Activated naive CD8-positive, alpha-beta T cell (primary cell): ENCODE results near the gene IGSF22.
"Not testable (repeated sequence)": the region's sequence is repeated elsewhere in the genome, so short reads cannot be mapped to it uniquely, and the experiment has no call there.

Experiments used
- H3K27ac Mint-ChIP-seq: one replicate; pipeline ENCODE4 v1.8.0; 2021; ENCODE audit warnings: mixed read lengths
- H3K27me3 Mint-ChIP-seq: one replicate; pipeline ENCODE4 v1.8.0; 2021; ENCODE audit warnings: mixed read lengths
- H3K36me3 Mint-ChIP-seq: one replicate; pipeline ENCODE4 v1.8.0; 2021; ENCODE audit warnings: mixed read lengths
- H3K4me1 Mint-ChIP-seq: one replicate; pipeline ENCODE4 v1.8.0; 2021; ENCODE audit warnings: low read depth, mixed read lengths
- H3K4me3 Mint-ChIP-seq: one replicate; pipeline ENCODE4 v1.8.0; 2021; ENCODE audit warnings: mild to moderate bottlenecking, mixed read lengths
- H3K9me3 Mint-ChIP-seq: one replicate; pipeline ENCODE4 v1.8.0; 2021; ENCODE audit warnings: low read depth, mixed read lengths

The IGSF22 gene

GRCh38 chr11:18697576-18697975, 28.4 kb downstream of the IGSF22 start:
- H3K4me1 Mint-ChIP-seq: peaks cover 13% of the 10 kb centered on the region
- H3K36me3 Mint-ChIP-seq: no peaks in the 10 kb centered on the region
- H3K4me3 Mint-ChIP-seq: no peak overlapping the region
- H3K27ac Mint-ChIP-seq: no peak overlapping the region
- H3K27me3 Mint-ChIP-seq: no peaks in the 10 kb centered on the region
- H3K9me3 Mint-ChIP-seq: no peaks in the 10 kb centered on the region

- H3K4me3 Mint-ChIP-seq: peak overlapping the region; percentile 38
- H3K36me3 Mint-ChIP-seq: no peaks in the 10 kb centered on the region
- no peaks in the 10 kb centered on the region for H3K9me3 Mint-ChIP-seq
- no peaks in the 10 kb centered on the region for H3K27me3 Mint-ChIP-seq
- peaks cover 13% of the 10 kb centered on the region for H3K4me1 Mint-ChIP-seq
- no peak overlapping the region for H3K27ac Mint-ChIP-seq
Observed at GRCh38 chr11:18696638-18697225, 29.3 kb downstream of the IGSF22 start.

- Mint-ChIP-seq H3K36me3 (no peaks in the 10 kb centered on the region), H3K27ac (no peak overlapping the region), H3K4me1 (peaks cover 3% of the 10 kb centered on the region), H3K4me3 (no peak overlapping the region), H3K27me3 (no peaks in the 10 kb centered on the region), H3K9me3 (no peaks in the 10 kb centered on the region)
Observed at GRCh38 chr11:18692941-18693760, 32.8 kb downstream of the IGSF22 start.

- not testable (repeated sequence) for H3K4me1 Mint-ChIP-seq, H3K27ac Mint-ChIP-seq, H3K36me3 Mint-ChIP-seq, H3K4me3 Mint-ChIP-seq, H3K9me3 Mint-ChIP-seq, H3K27me3 Mint-ChIP-seq
Observed at GRCh38 chr11:18691467-18692140, 34.4 kb downstream of the IGSF22 start.

GRCh38 chr11:18684267-18684666, 41.7 kb downstream of the IGSF22 start:
- no peaks in the 10 kb centered on the region for H3K36me3 Mint-ChIP-seq
- H3K4me3 Mint-ChIP-seq: no peak overlapping the region
- peaks cover 4% of the 10 kb centered on the region for H3K4me1 Mint-ChIP-seq
- H3K9me3 Mint-ChIP-seq: no peaks in the 10 kb centered on the region
- H3K27me3 Mint-ChIP-seq: no peaks in the 10 kb centered on the region
- no peak overlapping the region for H3K27ac Mint-ChIP-seq

- Mint-ChIP-seq H3K36me3 (no peaks in the 10 kb centered on the region), H3K27ac (no peak overlapping the region), H3K4me3 (no peak overlapping the region), H3K4me1 (peaks cover 11% of the 10 kb centered on the region), H3K27me3 (no peaks in the 10 kb centered on the region), H3K9me3 (no peaks in the 10 kb centered on the region)
Observed at GRCh38 chr11:18682466-18682865, 43.5 kb downstream of the IGSF22 start.

GRCh38 chr11:18681949-18682348, 44.0 kb downstream of the IGSF22 start:
- H3K27ac Mint-ChIP-seq, H3K27me3 Mint-ChIP-seq: not testable (repeated sequence)

GRCh38 chr11:18677560-18677959, 48.4 kb downstream of the IGSF22 start:
- Mint-ChIP-seq H3K27me3 (no peaks in the 10 kb centered on the region), H3K4me1 (peaks cover 30% of the 10 kb centered on the region), H3K36me3 (no peaks in the 10 kb centered on the region), H3K27ac (no peak overlapping the region), H3K9me3 (no peaks in the 10 kb centered on the region), H3K4me3 (no peak overlapping the region)

More at GRCh38 chr11:18681949-18682348, 44.0 kb downstream of the IGSF22 start:
- H3K9me3 Mint-ChIP-seq, H3K36me3 Mint-ChIP-seq, H3K4me3 Mint-ChIP-seq: not testable (repeated sequence)
- H3K4me1 Mint-ChIP-seq: peaks cover 12% of the 10 kb centered on the region

GRCh38 chr11:18676803-18677202, 49.2 kb downstream of the IGSF22 start:
- Mint-ChIP-seq H3K4me3 (no peak overlapping the region), H3K9me3 (no peaks in the 10 kb centered on the region), H3K27me3 (no peaks in the 10 kb centered on the region), H3K4me1 (peaks cover 35% of the 10 kb centered on the region), H3K36me3 (no peaks in the 10 kb centered on the region), H3K27ac (no peak overlapping the region)

GRCh38 chr11:18672209-18672608, 53.8 kb downstream of the IGSF22 start:
- H3K4me1 Mint-ChIP-seq: peaks cover 56% of the 10 kb centered on the region
- peak overlapping the region; percentile 93 for H3K27ac Mint-ChIP-seq
- not testable (repeated sequence) for H3K36me3 Mint-ChIP-seq, H3K27me3 Mint-ChIP-seq, H3K9me3 Mint-ChIP-seq
- peak overlapping the region; percentile 75 for H3K4me3 Mint-ChIP-seq

GRCh38 chr11:18671246-18671645, 54.7 kb downstream of the IGSF22 start:
- peak overlapping the region; percentile 94 for H3K27ac Mint-ChIP-seq
- H3K27me3 Mint-ChIP-seq: no peaks in the 10 kb centered on the region
- peaks cover 3% of the 10 kb centered on the region for H3K36me3 Mint-ChIP-seq
- H3K4me3 Mint-ChIP-seq: peak overlapping the region; percentile 36
- H3K9me3 Mint-ChIP-seq: peaks cover 5% of the 10 kb centered on the region
- peaks cover 59% of the 10 kb centered on the region for H3K4me1 Mint-ChIP-seq

- H3K36me3 Mint-ChIP-seq: peaks cover 3% of the 10 kb centered on the region
- H3K27ac Mint-ChIP-seq: peak overlapping the region; percentile 79
- H3K4me1 Mint-ChIP-seq: peaks cover 64% of the 10 kb centered on the region
- peaks cover 5% of the 10 kb centered on the region for H3K9me3 Mint-ChIP-seq
- no peaks in the 10 kb centered on the region for H3K27me3 Mint-ChIP-seq
- no peak overlapping the region for H3K4me3 Mint-ChIP-seq
Observed at GRCh38 chr11:18669711-18670110, 56.3 kb downstream of the IGSF22 start.

GRCh38 chr11:18669219-18669596, 56.8 kb downstream of the IGSF22 start:
- Mint-ChIP-seq H3K9me3 (peaks cover 5% of the 10 kb centered on the region), H3K4me1 (peaks cover 63% of the 10 kb centered on the region), H3K36me3 (peaks cover 3% of the 10 kb centered on the region), H3K27ac (peak overlapping the region; percentile 79), H3K27me3 (no peaks in the 10 kb centered on the region), H3K4me3 (peak overlapping the region; percentile 51)

GRCh38 chr11:18668131-18668530, 57.9 kb downstream of the IGSF22 start:
- Mint-ChIP-seq H3K4me1 (peaks cover 57% of the 10 kb centered on the region), H3K27ac (peak overlapping the region; percentile 8), H3K27me3 (no peaks in the 10 kb centered on the region), H3K36me3 (peaks cover 3% of the 10 kb centered on the region), H3K9me3 (peaks cover 5% of the 10 kb centered on the region), H3K4me3 (no peak overlapping the region)

- peak overlapping the region; percentile 94 for H3K27ac Mint-ChIP-seq
- H3K9me3 Mint-ChIP-seq, H3K27me3 Mint-ChIP-seq, H3K36me3 Mint-ChIP-seq: not testable (repeated sequence)
- peak overlapping the region; percentile 71 for H3K4me3 Mint-ChIP-seq
- peaks cover 39% of the 10 kb centered on the region for H3K4me1 Mint-ChIP-seq
Observed at GRCh38 chr11:18665353-18665872, 60.6 kb downstream of the IGSF22 start.
